NCI-H82 treated with DMSO at 0.1 percent for 48 hours (cell line): Measurements from ENCODE around the gene PLCB3.
A peak's percentile ranks its signal among the peaks of the same experiment; 100 is the strongest.

ENCODE experiments used
- DNase-seq: peaks from one replicate; lab custom pipeline; 2025; ENCODE audit not compliant: unreplicated experiment; lab: John Stamatoyannopoulos, UW

Gene PLCB3

DNA sequence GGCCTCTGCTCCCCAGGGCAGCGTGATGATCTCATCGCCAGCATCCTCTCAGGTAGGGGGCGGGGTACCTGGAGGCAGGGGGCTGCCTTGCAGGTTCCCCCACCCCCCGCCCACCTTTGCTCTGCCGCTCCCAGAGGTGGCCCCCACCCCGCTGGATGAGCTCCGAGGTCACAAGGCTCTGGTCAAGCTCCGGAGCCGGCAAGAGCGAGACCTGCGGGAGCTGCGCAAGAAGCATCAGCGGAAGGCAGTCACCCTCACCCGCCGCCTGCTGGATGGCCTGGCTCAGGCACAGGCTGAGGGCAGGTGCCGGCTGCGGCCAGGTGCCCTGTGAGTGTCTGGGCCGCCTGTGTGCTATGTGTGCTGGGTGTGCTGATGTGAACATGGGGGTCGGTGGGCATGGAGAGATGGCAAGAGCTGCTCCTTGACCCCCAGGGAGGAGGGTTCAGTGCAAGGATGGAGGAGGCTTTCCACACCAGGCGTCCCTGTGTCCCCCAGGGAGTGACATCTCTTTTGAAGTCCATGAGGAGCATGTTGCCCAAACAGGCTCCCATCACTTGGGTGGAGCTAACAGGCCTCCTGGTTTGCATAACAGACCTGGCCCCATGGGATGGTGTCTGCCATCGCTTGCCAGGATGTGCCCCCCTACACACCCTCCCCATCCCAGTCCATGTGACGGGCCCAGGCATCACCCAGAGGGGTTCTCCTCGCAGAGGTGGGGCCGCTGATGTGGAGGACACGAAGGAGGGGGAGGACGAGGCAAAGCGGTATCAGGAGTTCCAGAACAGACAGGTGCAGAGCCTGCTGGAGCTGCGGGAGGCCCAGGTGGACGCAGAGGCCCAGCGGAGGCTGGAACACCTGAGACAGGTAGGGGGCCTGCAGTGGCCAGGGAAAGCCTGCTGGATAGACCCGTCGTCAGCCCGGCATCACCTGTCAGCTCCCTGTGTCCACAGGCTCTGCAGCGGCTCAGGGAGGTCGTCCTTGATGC lies 14.1 kb downstream of the PLCB3 start:
- no peak for DNase-seq

DNA sequence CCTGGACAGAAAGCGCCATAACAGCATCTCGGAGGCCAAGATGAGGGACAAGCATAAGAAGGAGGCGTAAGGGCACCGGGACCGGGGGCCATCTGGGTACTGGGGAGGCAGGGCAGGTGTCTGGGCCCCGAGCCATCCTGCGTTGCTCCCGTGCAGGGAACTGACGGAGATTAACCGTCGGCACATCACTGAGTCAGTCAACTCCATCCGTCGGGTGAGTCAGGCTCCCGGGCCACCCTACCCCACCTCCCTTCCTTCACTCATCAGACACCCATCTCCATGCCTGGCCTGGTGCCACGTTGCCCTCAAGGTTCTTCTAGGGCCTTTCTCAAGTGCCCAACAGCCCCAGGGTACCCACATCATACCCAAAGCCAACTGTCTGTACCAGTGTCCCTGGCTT lies 15.0 kb downstream of the PLCB3 start:
- DNase-seq = no peak

DNA sequence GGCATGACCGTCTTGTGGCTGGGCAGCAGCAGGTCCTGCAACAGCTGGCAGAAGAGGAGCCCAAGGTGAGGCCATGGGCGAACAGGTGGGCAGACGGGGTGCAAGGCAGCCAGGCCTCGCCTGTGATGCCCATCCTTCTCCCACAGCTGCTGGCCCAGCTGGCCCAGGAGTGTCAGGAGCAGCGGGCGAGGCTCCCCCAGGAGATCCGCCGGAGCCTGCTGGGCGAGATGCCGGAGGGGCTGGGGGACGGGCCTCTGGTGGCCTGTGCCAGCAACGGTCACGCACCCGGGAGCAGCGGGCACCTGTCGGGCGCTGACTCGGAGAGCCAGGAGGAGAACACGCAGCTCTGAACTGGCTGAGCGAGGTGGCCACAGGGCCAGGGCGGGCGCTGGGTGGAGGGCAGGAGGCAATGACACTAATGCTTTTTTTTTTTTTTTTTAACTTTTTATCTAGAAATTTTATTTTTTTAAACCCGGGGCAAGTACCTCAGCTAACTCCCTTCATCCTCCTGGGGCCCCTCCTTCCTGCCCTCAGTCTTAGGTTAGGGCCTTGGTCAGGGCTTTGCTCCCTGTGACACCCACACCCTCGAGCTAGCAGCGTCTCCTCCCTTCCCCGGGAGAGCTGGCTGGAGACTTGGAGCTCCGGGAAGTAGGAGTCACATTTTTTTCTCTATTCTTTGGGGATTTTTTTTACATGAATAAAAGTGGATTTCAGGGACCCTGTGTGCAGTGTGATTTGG lies 16.0 kb downstream of the PLCB3 start:
- no peak for DNase-seq

DNA sequence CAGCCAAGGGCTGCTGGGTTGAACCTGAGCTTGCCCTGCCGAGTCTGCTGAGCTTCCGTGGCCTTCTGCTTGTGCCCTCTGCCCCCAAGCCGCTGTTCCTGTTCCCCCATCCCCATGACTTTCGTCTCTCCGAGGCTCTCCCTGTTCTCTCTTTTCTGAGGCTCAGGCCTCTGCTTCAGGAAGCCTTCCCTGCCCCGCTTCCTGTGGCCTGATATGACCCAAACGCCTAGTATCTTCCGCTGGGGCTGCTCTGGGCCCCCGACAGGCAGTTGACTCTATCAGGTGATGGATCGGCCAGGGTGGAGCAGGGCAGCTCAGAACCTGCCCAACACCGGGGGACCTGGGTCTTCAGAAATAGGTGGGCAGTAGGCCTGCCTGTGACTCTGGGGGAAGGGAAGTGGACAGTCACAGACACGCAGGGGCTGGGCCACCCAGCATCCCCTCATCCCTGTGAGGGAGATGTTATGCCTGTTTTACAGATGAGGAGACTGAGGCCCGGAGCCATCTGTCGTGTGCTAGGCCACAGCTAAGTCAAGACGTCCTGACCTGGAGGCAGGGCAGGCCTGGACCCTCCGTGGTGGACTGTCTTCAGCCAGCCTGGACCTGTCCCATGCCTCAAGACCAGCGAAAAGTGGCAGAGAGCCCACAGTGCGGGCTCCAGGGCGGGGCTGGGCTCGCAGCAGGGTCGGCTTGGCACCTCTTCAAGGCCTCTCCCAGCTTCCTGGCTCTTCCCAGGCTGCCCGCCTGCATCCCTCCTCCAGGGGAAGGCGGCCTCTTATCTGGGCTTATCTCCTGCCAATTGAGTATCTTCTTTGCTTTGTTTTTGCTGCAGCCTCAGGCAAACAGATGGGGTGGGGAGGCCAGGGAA lies 16.9 kb downstream of the PLCB3 start:
- no peak for DNase-seq

DNA sequence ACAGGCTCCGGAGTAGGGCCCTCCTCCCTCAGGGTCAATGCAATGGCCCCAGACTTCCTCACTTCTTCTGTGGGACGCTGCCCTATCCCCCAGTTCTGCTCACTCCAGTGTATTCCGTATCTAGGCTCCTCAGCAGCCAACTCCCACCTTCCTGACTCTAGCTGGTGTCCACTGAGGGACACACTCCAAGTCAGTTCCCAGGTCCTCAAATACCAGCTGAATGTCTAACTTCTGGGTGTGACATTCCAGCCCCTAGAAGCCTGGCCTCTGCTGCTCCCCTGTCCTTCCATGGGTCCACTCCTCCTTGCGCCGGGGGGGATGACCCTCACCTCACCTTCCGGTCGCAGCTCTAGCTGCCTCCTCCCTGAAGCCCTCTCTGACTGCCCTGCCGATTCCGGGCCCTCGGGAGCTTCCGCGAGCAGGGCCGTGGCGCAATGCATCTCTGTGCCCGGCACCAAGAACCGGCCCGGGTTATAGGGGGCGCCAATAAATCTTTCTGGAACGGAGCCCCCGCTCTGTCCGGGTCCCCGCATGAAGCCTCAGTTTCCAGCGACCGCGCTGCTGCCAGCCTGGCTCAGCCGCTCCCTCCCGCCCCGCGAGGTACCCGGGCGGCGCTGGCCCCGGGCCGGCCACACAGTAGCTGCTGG lies 17.7 kb downstream of the PLCB3 start:
- no peak for DNase-seq

DNA sequence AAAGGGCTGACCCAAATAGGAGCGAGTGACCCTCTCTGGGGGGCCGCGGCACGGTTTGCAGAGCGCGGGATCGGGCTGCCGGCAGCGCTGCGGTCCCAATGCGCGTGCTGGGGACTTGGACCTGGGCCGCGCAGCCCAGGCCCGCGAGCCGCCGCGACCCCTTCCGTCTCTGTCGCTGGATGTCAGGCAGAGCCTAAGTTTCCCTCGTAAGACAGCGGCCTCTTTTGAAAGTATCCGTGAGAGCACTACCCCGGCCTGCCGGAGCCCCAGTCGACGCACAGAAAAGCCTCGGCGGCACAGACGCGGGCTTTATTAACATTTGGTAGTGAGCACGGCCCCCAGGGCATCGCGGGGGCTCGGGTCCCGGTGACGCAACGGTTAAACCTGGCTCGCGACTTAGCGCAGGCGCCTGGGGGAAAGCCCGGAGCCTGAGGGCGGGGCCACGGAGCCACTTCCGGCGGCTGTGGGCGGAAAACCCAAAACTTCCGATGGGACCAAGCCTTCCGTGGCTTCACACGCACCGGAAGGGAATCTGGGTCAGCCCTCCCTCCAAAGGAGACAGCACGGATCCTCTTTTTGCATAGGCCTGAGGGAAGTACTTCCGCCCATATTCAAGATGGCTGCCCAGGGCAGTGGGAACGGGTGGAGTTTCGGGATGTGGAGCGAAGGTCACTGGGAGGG lies 18.4 kb downstream of the PLCB3 start:
- peak; percentile 96 for DNase-seq

DNA sequence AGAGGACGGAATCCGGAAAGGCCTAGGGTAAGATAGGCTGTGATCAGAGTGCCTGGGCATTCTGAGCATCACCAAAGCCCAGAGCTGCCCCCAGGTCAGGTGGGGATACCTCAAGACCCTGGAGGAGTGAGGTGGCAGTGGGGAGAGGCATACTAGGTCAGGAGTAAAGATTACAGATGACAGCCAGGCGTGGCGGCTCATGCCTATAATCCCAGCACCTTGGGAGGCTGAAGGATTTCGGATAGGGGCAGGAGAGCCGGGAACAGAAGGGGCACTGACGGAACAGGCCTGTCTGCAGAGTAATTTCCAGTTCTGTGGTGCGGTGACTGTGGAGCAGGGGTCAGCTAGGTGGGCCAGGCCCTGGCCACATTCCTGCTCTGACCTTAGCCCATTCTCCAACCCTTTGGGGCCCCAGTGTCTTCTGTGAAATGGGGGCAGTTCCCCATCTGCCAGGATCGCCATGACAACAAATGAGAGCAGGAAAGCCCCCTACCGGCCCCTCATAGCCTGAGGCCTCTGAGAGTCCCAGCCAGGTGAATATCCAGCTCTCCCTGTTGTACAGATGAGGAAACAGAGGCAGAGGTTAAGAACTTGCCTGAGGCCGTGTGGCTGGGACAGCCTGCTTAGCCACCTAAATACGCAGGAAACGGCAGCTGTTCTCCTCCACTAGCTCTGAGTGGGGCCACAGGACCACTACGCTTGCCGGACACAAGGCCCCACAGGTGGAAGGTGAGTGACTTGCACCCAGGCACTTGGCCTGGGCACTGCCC lies 23.9 kb downstream of the PLCB3 start:
- no peak for DNase-seq

DNA sequence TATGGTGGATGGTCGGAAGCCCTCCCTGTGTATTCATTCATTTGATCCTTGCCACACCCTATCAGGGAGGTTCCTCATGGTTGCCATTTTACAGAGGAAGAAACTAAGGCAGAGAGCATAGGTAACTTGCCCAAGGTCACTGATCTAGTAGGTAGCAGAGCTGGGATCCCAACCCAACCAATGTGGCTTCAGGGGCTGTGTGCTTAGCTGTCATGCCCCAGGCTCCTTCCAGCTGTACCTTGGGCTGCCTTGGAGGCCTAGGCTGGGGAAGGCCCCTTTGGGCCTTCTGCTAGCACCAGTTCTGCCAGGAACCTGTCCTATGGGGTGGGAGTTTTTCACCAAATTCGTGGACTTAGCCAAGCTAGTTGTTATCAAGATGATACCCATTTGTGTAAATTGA lies 24.5 kb downstream of the PLCB3 start:
- no peak for DNase-seq

DNA sequence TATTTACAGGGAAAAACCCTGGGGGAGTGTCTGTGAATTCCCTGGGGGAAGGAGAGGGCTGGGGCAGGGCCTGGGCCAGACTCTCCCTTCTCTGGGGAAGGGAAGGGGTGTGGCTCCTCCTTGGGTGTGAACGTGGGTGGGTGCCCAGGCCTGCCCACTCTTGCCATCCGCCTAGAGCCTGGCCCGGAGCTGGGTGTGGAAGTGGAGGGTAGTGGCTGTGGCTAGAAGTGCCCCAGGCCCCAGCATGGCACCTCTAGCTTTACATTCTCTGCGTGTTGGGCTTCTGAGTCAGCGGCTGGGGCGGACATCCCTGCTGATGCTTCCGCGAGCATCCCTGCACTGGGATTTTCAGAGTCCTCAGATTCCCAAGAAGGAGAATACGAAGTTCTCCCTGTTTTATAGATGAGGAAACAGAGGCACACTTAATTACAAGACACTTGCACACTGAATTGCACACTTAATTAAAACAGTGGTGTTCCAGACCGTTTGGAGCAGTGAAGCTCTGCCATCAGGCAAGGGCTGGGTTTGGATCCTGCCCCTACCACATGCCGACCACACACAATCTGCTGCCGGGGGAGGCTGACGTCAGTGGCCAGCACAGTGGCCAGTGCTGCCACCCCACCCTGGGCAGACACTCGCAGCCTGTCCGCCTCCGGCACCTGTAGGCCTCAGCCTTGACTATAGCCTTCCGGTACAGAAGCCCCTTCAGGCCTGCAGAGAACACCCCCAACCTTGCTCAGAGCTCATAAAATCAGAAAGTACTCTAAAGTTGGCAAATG lies 25.5 kb downstream of the PLCB3 start:
- DNase-seq = no peak

DNA sequence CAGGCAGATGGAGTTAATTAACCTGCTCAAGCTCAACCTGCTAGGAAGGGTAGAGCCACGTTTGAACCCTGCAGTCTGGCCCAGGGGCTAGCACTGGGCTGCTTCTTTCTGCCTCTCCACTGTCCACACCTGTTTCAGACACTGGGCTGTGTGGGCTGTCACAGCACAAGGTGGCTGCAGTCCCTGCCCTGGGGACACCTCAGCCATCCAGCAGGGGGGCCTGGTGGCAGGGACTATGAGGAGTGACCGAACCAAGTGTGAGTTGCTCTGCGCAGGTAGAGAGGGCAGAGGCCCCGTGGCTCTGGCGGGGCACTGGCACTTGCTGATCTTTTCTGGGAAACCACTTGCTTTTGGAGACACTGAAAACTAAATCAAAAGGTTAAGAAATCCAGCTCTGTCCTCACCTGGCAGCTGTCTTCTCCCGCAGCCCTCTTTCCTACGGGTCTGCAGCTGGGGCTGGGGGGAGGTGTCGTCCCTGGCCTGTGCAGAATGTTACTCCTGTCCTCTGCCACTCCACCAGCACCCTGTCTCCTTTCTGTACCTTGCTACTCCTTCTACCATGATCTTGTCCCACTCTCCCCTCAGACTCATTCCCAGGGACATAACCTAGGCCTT lies 27.4 kb downstream of the PLCB3 start:
- DNase-seq = no peak

DNA sequence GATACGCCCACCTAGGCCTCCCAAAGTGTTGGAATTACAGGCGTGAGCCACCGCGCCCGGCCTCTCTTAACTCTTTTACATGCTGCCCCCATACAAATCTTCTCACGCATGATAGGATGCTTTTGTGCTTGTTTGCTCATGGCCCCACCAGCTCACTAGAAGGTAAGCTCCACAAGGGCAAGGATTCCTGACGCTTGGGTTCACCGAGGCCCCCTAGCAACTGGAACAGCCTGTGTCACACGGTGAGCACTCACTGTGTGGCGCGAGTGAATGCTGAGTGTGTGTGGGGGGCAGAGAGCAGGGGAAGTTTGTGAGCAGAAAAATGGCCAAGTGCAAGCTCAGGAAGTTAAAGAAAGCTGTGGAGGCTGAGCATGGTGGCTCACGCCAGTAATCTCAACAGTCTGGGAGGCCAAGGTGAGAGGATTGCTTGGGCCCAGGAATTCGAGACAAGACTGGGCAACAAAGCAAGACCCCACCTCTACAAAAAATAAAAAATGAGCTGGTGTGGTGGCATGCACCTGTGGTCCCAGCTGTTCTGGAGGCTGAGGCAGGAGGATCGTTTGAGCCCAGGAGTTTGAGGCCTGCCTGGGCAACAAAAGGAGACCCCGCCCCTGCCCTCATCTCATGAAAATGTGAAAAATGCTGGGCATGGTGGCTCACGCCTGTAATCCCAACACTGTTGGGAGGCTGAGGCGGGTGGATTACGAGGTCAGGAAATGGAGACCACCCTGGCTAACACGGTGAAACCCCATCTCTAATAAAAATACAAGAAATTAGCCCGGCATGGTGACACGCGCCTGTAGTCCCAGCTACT lies 30.8 kb downstream of the PLCB3 start:
- no peak for DNase-seq

DNA sequence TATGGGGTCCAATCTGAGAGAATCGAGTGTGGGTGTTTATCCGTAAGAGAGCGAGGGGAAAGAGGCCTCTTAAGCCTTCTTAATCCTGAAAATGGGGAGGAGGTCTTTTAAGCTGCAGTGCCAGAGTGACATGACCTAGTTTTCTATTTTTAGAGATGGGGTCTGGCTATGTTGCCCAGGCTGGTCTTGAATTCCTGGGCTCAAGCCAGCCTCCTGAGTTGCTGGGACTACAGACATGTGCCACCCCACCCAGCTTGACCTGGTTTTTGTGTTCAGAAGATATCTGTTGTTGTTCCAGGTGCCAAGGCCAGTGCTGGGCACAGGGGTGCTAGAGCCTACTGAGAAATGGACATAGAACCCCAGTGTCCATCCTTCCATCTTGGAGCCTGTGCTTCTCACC lies 31.8 kb downstream of the PLCB3 start:
- DNase-seq = peak; percentile 6

DNA sequence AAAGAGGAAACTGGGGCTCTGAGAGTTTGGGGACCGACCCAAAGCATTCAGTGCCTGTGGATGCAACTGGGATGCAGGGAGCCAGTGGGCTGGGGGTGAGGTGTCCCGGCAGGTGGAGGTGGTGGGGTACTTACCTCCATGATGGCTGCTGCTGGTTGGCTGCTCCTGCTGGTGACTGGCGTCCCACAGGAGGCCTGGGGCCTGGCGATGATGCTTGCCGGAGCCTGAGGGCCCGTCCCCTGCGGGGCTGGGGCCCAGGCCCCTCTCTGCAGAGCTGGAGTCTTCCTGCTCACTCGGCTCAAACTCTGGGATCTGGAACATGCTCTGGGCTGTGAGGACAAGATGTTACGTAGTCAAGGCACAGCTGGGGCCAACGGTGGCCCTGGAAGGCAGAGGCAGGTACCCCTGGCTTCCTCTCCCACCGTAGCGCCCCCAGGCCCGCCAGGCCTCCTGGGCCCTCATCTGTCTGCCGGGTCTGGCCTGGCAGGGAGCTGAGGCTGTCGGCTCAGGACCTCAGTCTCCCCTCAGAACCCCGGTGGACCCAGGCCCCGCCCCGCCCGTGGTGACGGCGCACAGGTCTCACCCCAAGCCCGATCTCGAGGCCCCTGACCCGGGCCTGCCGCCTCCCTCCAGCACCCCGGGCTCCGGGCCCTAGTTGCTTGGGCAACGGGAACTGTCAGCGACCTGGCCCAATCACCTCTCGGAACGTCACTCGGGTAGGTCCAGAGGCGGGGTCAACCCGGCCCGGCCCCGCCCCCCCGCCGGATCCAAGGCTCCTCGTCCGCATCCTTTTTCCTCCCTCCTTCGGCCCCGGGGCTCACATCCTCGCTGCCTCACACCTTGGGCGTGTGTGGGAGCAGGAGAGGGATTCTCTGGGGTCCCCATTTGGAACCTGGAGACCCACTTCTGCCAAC lies 33.0 kb downstream of the PLCB3 start, which contains the start of gene BAD:
Gene BAD (minus strand): TSS at position 618 of the 914 bp plus-strand sequence. CDS start 297 bp downstream, at position 321.
- DNase-seq = peak; percentile 65

DNA sequence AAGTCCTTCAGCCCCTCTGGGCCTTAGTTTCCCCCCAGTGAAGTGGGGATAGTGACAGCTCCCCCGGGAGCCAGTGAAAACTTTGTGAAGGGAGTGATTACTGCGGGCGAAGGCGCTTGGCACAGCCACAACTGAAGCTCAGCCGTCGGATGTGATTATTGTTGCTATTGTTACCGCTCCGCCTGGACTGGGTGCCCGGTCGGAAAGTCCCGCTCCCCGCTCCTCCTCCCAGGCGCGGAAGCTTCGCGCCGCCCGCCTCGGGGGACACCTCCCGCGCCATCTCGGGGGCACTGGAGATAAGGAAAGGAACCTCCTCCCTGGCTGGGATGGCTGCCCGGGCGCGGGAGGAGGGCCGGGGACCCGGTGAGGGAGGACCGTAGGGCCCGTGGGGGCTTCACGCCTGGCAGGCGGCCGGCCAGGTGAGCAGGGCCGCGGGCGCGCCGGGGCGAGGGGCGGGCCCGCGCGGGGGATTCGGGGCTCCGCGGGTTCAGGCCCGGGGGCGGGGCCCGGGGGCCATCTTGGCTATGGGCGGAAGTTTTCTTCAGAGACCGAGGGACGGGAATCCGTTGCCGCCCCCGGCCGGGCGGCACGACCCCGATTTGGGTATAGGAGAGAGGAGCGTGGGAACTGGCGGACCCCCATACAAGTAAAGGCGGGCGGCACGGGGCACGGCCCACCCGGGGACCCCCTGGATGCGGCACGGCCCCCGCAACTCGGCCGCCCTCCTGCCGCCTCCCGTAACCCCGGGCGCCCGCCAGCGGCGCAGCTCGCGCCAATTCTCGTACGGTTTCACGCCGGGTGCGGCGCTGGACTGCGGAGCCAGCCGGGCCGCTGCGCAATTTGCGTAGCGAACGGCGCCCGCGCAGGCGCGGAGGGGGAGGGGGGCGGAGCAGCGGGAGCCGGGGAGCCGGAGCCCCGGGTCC lies 33.9 kb downstream of the PLCB3 start, which contains the start of gene GPR137:
Gene GPR137 (plus strand): TSS at position 887 of the 923 bp plus-strand sequence. CDS start 677 bp downstream, outside the sequence.
- DNase-seq = peak; percentile 26
